Activated CD4-positive, alpha-beta T cell treated with anti-CD3 and anti-CD28 coated beads for 24 hours (primary cell): ENCODE results near the gene OVOL2.
"Not testable (repeated sequence)": the region's sequence is repeated elsewhere in the genome, so short reads cannot be mapped to it uniquely, and the experiment has no call there.

Source experiments
- DNase-seq, 2 donors: peaks; one replicate each; pipeline ENCODE4 v3.0.0-alpha.2; 2020; ENCODE audit warnings: low read depth in 2 of 2

The OVOL2 gene

DNA sequence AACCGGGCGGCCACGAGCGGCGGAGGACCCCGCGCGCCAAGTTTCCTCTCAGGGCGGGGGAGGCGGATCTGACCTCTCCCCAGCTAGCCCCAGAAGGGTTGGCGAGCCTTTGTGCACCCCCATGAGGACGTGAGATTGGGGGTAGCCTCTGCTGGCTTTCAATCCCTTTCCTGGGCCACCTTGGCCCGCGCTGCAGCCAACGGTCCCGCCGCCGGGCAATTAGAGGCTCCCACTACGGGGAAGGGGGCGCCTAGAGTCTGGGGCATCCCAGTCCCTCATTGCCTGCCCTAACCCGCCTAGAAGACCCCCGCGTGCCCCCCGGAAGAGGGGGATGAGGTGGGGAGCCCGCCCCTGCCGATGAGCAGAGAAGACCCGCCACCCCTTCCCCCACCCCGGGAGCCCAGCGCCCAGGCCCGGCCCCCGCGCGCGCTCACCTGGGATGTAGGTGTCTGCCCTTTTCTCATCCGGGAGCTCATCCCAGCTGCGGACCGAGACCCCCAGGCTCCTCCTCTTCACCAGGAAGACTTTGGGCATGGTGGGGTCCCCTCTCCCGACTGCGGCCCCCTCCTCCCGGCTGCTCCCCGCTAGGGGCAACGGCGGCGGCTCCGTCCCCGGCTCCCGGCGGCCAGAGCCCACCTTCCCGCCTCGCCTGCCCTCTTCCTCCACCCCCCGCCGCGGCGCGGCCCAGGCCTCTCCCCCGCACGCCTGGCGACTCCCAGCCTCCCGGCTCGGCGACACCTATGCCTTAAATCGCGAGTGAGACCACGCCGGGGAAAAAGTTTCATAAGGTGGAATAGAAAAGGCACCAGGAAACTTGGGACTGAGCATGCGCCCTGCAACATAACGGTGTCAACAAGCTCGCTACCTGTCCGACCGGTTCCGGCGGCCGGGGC is at the start of gene OVOL2:
Gene OVOL2, minus strand, starts transcription at position 816 of the 893 bp plus-strand sequence. Its CDS starts 282 bp downstream, at position 534.
- no peak for DNase-seq

- DNase-seq, result no peak
These were observed 45.8 kb upstream of the OVOL2 start for GRCh38 chr20:18103497-18103896.

DNA sequence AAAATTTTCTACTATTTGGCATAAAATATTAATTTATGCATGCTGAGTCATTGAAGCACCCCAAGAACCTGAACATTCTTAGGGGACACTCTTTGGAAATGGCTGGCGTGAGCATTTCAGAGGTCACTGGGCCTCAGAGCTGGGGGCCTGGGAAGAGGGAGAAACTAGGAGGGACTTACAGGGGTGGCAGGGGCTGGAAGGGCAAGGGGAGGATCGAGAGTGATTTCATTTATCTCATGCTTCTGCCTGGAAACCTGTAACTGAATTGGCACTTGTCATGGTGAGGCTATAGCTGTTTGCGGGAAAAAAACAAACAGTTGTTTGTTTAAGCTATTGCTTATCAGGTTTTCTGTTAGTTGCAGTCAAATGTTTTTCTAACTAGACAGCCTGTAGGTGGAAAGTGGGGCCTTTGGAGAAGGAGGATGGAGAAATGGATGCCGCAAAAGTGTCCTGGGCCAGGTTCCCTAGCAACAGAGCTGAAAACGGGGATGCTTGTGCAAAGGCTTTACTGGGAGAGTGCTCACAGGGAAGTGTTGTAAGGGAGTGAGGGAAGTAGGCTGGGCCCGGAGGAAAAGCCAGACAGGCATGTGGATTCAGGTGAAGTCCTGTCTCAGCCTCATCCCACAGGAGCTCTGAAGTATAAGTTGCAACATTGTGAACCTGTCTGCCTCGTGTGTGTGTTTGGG is 43.6 kb upstream of the OVOL2 start:
- DNase-seq, result no peak

DNA sequence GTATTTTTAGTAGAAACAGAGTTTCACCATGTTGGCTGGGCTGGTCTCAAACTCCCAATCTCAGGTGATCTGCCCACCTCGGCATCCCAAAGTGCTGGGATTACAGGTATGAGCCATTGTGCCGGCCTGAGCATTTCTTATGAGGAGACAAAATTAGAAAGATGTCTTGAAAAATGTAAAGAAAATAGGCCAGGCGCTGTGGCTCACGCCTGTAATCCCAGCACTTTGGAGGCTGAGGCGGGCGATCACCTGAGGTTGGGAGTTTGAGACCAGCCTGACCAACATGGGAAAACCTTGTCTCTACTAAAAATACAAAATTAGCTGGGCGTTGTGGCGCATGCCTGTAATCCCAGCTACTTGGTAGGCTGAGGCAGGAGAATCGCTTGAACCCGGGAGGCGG is 42.9 kb upstream of the OVOL2 start:
- not testable (repeated sequence) for DNase-seq

DNA sequence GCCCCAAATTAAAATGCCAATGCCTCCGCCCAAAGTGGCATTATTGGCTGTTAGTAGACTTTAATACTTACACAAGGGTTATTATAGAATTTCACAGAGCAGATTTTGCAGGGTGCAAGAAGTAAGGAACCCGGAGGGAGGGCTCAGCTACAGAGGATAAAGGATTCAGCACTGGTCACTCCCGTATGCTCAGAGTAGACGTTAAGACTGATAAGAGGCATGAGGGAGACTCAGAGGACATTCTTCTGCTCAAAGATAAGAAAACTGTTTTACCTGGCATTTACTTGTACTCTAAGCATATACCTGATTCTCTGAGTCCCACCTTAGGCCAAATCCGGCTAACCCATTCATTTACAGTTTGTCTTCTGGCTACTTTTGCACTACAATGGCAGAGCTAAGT is 36.5 kb upstream of the OVOL2 start:
- no peak for DNase-seq

- DNase-seq, result no peak
These were observed 35.7 kb upstream of the OVOL2 start for GRCh38 chr20:18093388-18093787.

DNA sequence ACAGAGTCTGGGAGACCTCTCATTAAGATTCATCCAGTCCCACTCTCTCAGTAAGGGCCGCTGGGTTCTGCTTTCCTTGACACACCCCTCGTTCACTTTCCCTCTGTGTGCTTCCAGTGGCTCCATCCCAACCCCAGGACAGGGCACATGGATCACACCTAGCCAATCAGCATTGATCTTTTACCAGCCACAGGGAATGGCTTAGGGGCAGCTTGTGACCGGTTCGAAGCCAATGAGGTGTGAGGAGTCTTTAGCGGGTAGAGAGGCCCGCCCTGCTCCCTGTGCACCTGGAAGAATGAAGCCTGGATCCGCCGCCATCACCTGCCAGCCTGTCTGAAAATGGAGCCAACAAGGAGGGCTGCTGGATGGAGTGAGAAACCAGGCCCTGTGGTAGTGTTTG is 35.2 kb upstream of the OVOL2 start:
- no peak for DNase-seq

DNA sequence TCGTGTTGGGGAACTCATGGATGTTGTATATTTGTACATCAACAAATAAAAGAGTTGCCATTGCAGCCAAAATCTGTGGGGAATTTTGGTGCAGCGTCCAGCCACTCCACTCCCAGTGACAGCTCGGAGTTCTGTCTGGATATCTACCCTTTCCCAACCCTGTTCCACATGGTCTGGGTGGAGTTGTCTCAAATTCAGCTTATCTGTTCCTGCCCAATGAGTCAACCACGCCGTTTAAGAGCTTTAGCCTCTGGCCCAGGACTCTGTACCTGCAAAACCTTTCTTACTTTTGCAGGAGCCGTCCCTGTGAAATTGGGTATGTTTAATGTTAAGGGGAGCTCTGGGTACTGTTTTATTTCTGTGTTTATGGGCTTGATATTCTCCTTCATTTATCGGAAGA is 33.9 kb upstream of the OVOL2 start:
- no peak for DNase-seq

GRCh38 chr20:18090477-18090876 is 32.8 kb upstream of the OVOL2 start:
- DNase-seq, result no peak

GRCh38 chr20:18090044-18090443 is 32.3 kb upstream of the OVOL2 start:
- no peak for DNase-seq

DNA sequence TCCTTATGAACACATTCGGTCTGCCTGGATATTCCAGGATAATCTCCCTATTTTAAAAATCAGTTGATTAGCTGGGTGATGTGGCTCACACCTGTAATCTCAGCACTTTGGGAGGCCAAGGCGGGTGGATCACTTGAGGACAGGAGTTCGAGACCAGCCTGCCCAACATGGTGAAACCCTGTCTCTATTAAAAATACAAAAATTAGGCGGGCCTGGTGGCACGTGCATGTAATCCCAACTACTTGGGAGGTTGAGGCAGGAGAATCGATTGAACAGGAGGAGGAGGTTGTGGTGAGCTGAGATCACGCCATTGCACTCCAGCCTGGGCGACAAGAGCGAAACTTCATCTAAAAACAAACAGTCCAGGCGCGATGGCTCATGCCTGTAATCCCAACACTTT is 31.1 kb upstream of the OVOL2 start:
- not testable (repeated sequence) for DNase-seq

GRCh38 chr20:18088298-18088697 is 30.6 kb upstream of the OVOL2 start:
- not testable (repeated sequence) for DNase-seq

DNA sequence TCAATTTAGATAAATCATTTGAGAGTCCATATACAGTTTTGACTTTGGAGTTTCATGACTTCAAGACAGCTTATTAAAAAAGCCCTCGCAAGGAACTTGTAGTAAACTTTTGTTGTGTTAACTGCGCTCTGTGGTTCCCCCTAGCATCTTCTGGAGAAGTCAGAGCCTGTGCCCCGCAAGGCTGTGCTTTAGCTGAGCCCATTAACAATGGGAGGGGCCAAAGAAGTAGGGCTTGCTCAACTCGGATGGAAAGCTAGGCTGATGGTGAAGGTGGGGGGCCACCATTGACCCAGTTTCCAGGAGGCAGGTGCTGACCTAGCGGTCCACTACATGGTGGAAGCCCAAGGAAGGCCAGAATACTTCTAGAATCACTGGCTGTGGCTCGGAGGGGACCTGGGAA is 29.3 kb upstream of the OVOL2 start:
- DNase-seq, result no peak

DNA sequence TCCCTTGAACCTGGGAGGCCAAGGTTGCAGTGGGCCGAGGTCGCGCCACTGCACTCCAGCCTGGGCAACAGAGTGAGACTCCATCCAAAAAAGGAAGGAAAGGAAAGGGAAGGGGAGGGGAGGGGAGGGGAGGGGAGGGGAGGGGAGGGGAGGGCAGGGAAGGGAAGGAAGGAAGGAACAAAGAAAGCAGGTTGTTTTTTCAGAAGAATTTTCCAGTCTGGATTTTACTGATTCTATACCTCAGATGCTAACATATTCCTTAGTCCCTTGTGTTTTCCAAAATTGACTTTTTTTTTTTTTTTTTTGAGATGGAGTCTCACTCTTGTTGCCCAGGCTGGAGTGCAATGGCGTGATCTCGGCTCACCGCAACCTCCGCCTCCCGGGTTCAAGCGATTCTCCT is 23.1 kb upstream of the OVOL2 start:
- DNase-seq, result not testable (repeated sequence)

- no peak for DNase-seq
These were observed 22.1 kb upstream of the OVOL2 start for GRCh38 chr20:18079756-18080353.

- no peak for DNase-seq
These were observed 19.4 kb upstream of the OVOL2 start for GRCh38 chr20:18077157-18077556.

- DNase-seq, result no peak
These were observed 14.8 kb upstream of the OVOL2 start for GRCh38 chr20:18072532-18072931.

GRCh38 chr20:18066421-18067333 is 9.0 kb upstream of the OVOL2 start:
- DNase-seq, result no peak

GRCh38 chr20:18063676-18064075 is 6.0 kb upstream of the OVOL2 start:
- DNase-seq, result no peak

- no peak for DNase-seq
These were observed 1.9 kb upstream of the OVOL2 start for GRCh38 chr20:18059603-18060002.

DNA sequence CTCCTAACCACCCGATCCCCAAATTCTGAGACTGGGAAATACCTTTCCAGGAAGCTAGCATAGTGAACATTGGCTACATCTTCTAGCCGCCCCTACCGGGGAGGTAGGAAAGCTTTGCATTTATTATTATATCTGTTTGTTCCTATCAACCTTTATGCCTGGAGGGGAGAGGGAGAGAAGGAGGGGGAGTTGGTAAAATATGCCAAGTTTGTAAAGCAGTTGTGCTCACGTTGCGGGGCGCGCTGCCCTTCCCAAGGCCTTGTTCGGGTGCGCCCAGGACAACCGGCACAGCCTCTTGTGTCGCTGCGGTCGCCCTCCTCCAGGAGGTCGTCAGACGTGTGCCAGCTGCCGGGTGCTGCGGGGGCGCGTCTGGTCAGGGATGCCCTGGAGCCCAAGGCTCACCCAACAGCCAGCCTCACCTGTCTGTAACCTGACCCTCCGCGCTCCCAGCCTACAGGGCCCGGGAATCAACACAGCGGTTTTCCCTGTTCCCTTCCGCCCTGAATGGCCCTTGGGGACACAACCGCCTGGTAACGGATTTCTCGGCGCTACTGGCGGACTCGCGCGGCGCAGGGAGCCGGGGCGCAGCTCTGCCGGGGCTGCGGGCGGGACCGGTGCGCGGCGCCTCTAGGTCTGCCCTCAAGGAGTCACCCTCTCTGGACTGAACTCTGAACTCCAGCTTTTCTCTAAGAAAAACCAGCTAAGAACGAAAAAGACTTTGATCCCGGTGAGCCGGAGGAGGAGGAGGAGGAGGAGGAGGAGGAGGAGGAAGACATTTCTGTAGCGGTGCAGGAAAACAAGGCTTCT is 1.1 kb upstream of the OVOL2 start:
- DNase-seq, result no peak
